ENCODE results near the gene PACS2. TPM values are rescaled to one million over a fixed set of nuclear protein-coding genes. Genes with fewer than 3 reads are reported as not detected.
"Not testable (repeated sequence)": the region's sequence is repeated elsewhere in the genome, so short reads cannot be mapped to it uniquely, and the experiment has no call there.

The PACS2 gene
- total RNA-seq, 1 experiment from 2014 or later: 28.2 TPM

DNA sequence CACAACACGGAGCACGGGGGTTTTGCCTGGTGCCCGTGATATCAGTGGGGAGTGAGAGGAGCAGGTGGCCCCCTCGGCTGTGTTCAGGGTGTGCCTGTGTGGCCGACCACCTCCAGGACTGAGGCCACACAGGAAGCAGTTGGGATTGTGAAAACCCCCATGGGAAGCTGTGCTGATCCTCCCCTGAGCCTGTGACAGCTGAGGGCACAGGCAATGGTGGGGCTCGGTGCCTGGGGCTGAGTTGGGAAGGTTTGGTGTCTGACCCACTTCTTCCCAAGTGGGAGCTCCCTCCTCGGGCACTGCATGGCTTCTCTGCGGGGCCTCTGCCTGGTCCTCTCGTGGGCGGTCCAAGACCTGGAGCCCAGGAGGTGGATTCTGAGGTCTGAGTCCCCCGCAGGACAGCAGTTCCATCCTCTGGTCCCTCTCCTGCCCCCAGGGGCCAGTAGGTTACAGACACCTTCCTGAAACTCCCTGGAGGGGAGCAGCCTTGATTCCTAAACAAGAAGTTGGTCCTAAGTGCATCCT, 17.9 kb downstream of the PACS2 start:
- DNase-seq (ENCODE audit: low read depth): no peak

DNA sequence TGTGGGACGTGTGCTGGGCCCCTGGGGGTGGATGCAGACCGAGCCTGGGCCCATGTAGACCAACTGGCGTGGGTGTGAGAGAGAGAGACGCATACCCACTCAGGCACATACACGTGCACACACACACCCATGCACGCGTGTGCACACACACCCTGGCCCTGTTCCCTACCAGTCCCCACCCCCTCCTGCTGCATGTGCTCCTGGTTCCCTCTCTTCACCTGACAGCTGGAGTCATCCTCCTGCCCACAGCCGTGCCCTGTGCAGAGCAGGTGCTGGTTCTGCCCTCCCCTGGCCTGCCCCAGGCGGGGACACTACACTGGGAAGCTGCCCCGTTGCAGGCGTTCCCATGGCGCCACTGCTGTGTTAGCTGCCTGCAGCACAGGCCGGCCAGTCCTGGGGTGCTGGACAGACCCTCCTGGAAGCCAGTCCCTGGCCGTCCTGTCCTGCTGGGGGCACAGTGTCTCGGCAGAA, 18.5 kb downstream of the PACS2 start:
- DNase-seq (ENCODE audit: low read depth): no peak

DNA sequence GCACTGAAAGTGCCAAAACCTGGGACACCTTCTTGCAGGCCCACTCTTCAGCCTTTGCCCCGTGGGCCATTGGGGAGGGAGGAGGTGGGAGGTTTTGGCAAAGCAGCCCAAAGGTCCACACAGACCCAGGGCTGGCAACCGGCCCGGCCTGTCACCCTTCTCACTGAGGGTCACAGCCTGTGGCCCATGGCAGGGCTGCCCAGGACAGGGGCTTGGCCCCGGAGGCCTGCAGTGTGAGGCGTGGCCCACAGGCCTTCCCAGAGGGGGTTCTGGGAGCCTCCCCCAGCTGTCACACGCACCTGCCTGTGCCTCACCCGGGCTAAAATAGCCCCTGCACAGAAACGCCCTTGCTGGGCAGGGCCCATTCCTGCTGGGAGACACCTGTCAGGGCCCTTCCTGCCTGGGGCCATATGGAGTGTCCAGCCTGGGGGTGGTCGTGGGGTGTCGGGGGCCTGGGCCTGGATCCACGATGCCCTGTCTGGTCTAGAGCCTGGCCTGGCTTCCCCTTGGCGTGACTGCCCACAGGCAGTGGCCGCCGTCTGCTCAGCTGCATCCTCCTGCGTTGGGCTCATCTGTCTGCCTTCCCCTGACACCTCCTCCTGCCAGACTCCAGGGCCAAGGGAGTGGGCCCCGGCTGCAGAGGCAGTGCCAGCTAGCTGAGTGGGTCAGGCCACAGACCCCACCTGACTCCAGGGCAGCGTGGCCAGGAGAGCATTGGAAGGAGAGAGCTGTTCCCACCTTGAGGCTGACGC, 19.2 kb downstream of the PACS2 start:
- DNase-seq (ENCODE audit: low read depth): no peak

DNA sequence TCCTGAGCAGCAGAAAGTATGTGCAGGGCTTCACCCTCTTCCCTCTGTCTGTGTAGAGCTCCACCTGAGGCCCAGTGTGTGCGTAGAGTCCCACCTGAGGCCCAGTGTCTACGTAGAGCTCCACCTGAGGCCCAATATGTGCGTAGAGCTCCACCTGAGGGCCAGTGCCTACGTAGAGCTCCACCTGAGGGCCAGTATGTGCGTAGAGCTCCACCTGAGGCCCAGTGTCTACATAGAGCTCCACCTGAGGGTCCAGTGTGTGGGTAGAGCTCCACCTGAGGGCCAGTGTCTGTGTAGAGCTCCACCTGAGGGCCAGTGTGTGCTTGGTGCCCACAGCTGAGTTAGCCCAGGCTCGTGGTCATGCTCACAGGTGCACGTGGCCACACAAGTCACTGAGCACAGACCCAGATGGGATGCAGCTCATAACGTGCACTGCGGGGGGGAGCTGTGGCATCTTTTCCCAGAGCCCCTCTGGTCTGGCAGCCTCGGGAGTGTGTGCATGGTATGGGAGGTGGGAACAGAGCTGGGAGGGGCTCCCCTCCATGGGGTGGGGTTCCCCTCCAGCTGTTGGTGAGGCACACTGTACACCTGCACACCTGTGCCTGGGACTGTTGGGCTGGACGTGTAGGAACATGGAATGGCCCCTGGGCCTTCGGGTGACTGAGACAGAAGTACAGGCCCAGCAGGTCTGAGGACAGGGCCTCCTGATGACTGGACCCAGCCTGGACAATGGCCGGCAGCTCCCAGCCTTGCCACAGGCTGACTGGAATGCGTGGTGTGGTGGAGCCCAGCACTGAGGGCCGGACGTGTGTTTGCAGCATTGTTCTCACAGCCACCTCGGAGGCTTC, 20.1 kb downstream of the PACS2 start:
- DNase-seq (ENCODE audit: low read depth): no peak

DNA sequence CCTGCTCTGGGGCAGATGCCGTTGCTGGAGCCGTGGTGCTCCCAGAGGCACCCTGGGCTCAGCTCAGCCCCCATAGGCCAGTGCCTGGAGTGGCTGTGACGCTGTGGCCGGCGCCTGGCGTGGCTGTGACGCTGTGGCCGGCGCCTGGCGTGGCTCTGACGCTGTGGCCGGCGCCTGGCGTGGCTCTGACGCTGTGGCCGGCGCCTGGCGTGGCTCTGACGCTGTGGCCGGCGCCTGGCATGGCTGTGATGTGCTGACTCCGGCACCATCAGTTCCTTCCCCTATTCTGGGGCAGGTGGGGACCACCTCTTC, 20.6 kb downstream of the PACS2 start:
- not testable (repeated sequence) for DNase-seq (ENCODE audit: low read depth)

DNA sequence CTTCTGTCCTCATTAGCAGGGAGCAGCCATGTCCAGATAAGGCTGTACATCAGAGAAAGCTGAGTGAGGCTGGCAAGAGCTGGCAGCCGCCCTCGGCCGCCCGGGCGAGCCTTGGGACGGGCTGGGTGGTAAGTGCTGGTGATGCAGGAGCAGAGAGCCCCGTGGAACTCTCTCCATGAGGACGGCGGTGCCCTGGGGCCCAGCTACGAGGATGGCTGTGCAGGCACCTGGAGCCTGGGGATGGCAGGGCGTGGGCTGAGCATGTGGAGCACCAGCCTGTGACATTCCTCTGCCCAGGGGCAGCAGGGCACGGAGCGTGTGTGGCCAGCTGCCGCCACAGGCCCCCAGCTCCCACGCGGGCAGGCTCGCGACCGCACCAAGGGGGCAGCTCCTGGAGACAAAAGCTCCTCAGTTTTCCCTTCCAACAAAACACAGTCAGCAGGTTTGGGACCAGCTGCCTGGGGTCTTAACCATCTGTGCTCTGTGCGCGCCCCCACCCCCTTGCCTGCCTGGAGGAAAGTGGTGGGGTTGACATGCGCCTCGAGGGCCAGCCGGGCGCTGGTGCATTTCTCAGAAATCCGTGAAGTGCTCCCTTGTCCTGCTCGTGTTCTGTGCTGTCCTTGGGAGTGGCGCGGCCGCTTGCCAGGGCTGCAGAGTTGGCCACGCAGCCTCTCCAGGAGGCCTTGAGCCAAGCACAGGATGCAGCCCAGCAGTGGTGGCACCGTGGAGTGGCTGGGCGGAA, 21.4 kb downstream of the PACS2 start:
- no peak for DNase-seq (ENCODE audit: low read depth)

DNA sequence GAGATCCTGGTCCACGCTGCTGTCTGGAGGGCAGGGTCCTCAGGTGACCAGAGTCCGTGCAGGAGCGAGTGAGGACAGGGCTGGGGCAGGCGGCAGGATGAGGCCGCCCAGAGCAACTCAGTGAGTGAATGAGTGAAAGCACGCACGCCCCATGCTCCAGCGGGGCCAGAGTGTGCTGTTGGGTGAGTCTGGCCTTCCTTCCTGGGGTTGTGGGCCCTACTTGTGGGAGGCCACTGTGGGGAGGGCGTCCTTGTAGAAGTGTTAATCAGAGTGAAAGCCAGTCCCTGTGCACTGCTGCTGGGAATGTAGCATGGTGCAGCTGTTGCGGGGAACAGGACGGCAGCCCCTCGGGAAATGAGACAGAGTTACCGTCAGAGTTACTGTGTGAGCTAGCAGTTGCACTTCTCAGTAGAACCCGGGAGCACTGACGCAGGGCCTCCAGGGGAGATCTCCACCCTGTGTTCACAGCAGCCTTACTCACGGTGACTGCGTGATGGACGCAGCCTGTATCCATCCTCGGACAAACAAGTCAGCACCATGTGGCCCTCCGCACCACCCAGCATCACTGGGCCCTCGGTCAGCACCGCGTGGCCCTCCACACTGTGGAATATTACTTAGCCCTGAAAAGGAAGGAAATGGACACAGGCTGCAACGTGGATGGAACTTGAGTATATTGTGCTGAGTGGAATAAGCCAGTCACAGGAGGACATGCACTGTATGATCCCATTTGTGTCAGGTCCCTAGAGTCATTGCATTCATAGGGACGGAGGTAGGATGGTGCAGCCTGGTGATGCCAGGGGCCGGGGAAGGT, 22.1 kb downstream of the PACS2 start:
- DNase-seq (ENCODE audit: low read depth): no peak

DNA sequence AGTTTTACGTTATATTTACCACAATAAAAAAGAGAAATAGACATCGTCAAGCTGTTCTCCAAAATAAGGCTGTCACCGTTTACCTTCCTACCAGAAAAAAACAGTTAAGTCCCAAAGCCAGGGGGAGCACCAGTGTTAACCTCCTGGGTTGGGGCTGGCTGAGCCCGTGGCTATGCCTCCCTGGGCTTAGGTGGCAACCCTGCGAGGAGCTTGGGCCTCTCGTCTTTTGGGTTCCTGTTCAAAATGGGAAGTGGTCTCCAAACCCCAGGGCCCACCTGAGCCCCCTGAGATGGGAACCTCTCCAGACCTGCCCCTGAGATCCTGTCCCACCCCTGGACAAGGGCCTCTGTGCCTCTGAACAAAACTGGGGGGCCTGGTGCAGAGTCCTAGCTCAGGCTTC, 22.9 kb downstream of the PACS2 start:
- no peak for DNase-seq (ENCODE audit: low read depth)

DNA sequence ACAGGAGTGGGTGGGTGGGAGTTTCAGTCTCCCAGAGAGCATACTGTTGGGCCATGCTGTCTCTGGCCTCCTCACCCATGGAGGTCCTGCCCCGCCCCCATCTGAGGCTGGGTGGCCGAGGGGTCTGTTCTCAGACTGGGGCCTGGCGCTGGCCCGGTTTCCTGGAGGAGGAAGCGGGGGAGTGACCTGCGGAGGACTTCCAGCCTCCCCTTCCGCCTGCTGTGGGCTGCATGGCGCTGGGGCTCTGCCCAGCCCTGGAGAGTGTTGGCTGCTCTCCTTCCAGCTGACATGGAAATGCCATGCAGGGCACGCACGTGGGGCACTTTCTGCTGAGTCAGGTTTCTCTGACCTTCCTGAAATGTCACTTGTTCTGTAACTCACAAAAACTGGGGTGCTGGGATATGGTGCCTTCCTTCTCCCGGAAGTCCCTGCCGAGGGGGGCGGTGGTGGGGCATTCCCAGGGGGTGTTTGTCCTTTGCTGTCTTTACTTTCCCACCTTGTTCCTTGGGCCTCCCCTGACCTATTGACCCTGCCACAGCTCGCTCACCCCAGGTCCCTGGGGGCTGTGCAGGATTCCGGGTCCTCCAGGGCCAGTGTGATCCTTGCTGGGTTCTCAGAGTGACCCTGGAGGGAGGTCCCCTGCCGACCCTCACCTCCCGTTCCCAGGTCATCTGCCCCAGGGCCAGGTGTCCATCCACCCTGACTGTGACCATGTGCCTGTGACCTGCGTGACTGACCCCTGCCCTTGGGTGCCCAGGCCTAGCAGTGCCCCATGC, 23.6 kb downstream of the PACS2 start:
- DNase-seq (ENCODE audit: low read depth): no peak

DNA sequence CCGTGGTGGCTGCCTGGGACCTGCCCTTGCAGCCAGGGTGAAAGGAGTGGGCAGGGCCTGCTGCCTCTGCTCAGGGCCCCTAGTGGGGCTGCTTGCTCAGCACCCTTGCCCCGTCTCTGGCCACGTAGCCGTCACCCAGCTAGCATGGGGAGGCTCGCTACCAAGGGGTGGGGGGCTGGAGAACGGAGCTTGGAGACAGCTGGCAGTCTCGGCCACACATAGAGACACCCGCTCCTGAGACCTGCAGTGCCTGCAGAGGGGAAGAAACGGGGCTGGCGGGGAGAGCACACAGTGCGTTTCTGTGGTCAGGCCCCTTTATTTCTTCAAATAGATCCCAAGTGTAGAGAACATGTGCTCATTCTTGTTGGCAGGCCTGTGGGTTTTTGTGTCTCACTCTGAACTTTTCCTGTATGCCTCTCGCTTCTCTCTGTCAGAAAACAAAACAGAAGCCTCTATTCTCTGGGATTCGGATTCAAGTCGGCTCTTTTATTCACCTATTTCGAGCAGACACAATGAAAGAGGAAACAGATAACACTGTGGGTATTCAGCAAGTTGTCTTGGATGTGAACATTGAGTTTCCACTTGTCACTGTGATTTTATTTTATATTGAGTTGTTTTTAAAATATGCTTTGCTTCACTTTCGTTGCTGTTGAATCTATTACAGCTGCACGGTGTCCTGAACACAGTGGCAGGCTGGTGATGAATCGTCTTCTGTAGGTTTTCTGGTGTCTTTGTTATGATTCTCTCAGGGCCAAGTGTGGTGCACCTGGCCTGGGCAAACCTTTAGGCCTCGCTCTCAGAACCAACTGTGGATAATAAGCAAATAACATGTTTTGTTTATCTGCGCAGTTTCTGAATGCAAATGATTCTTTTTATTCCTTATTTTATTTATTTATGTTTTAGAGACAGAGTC, 26.5 kb downstream of the PACS2 start:
- no peak for DNase-seq (ENCODE audit: low read depth)

DNA sequence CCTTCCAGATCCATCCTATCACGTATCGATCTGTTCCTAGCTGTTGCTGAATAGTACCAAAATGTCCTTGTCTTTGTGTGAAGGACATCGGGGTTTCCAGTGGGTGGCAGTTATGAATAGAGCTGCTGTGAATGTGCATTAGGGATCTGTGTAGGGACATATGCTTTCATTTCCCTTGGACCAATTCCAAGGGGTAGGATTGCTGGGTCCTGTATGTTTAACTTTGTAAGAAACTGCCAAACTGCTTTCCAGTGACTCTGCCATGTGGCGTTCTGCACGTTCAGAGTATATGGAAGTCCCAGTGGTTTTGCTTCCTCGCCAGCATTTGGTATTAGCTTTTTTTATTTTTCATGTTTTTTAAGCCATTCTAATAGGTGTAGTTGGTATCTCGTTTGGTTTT, 28.6 kb downstream of the PACS2 start:
- DNase-seq (ENCODE audit: low read depth): no peak

DNA sequence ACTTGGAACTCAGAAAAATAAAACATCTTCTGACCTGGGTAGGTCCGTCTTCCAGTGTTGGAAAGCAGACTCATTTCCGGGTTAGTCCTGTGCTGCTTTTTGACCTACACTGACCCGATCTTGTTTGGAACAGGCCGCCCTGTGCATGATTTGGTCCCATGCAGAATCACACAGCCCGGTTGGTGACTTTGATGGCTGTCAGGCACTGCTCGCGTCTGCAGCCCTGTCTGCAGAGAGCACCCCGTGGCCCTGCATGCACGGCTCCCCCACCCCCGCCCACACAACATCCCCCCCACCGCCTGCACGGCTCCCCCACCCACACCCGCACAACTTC, 31.6 kb downstream of the PACS2 start:
- DNase-seq (ENCODE audit: low read depth): no peak

DNA sequence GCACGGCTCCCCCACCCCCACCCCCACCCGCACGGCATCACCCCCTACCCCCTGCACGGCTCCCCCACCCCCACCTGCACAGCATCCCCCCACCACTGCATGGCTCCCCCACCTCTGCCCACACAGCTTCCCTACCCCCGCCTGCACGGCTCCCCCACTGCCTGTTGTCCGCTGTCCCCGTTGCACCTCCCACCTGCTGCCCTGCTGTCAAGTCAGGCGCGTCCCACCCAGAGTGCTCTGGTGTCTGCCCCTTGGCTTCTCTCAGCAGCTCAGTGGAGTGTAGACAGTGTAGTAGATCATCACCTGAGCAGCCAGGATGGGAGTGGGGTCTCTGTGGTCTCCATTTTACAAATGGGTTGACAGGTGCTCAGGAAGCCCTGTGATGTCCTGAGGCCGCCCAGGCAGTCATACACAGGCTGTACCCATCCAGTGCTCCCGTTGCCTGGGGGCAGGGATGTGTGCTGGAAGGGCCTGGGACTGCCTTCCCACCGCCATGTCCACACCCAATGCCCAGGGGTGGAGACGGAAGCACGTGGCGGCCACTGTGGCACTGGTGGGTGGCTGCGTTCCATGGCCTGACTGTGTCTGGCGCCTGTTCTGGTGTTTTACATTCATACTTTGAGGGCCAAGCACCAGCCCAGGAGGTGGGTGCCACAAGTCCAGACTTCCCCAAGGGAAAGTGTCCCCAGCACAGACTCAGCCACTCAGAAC, 32.5 kb downstream of the PACS2 start:
- no peak for DNase-seq (ENCODE audit: low read depth)

DNA sequence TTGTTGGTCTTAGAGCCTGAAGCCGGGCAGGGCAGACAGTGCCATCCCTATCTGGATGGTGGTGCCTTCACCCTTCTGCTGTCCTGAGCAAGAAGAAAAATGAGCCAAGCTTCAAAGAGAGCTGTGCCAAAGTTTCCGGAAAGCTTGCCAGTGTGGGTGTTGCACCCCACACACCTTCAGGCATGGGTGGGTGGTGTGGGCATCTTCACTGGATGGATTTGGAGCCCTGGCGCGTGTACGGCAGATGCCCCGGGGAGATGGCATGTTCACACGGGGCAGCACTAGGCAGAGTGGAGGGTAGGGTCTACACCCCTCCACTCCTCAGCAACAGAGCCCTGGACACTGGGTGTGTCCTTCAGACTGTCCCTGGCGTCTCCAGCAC, 33.0 kb downstream of the PACS2 start:
- no peak for DNase-seq (ENCODE audit: low read depth)

DNA sequence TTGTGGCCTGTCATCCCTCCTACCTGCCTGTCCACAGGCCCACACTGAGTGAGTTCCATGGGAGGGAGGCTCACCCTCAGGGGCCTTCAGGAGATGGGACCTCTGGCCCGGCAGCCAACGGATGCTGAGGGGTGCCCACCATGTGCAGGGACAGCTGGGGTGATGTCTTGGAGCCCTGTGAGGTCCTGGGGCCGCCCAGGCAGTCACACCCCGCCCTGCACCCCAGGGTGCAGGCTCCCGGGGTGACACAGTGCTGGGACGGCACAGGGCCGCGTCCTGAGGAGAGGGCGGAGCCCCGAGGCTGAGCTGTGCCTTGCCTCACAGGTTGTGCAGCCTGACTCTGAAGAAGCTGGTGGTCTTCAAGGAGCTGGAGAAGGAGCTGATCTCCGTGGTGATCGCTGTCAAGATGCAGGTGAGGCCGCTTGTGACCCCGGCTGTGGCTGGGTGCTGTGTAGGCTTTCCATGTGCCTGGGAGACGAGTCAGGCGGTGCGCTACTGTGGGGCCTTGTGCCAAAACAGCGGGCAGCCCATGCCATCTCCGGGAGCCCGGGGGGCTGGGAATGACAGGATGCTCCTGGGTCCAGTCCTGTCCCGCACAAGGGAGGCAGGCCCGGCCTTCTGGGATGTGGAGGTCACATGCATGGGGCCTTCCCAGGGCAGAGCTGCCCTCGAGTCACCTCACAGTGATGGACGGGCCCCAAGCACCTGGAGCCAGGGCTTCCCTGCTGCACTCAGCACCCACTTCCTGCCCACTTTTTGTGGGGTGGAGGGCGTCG, 33.8 kb downstream of the PACS2 start:
- DNase-seq (ENCODE audit: low read depth): no peak

DNA sequence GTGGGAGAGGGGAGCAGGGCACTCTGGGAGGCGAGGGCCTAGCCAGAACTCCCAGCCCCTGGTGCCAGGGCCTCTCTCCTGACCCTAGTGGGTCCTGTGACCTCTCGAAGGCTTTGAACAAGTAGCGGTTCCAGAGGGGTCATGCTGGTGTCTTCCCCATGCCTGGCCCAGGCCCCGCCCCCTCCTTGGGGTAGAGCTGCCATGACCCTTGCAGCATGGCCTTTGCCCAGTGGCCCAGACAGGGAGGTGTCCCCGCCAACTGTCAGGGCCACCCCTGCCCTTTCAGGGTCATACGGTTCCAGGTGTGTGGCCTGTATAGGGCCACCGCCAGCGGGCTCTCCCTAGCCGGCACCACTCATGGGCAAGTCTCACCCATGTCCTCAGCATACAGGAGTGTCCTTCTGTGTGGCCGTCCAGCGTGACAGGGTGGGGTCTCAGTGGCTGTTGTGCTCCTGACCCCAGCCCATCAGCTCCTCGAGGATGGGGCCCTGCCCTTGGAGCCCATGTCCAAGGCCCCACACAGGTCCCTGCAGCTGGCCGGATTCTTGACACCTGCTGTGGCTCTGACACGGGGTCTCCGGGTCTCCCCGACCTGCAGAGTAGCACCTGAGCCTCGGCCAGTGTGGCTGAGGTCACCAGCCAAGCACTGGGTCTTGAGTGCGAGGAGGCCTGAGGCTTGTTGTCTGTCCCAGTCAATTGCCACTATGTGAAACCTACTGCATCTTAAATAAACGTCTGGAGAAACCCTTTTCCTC, 34.6 kb downstream of the PACS2 start:
- no peak for DNase-seq (ENCODE audit: low read depth)

DNA sequence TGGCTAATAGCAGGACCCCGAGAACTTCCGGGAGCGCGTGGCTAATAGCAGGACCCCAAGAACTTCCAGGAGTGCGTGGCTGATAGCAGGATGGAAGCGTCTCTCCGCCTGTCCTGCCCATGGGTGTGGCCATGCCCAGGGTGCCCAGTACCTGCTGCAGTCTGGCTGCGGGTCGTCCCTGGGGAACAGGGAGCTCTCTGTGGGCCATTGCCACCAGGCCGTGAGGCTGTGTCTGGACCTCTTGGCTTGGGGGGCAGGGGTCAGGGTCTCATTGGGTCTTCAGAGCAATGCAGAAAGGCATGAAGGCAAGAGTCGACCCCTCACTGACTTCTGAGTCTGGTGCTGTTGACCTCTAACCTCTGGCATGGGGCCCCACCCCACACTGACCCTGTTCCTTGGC, 35.4 kb downstream of the PACS2 start:
- no peak for DNase-seq (ENCODE audit: low read depth)

All from Daoy (cell line).